ENCODE data around the gene FUZ.

Gene FUZ

GRCh38 chr19:49799271-49799797, 13.8 kb downstream of the FUZ start:
- no peak for DNase-seq (ENCODE audit: low read depth)
- no peak overlapping the region for H3K4me3 ChIP-seq (ENCODE audit: low read length)
- TF ChIP-seq CTCF (conservative IDR thresholded peaks at IDR 0.05; ENCODE audit: low read depth, low read length) = no peak

- no peak for TF ChIP-seq CTCF (conservative IDR thresholded peaks at IDR 0.05; ENCODE audit: low read depth, low read length)
- no peak for DNase-seq (ENCODE audit: low read depth)
- H3K4me3 ChIP-seq (ENCODE audit: low read length) = no peak overlapping the region
Observed at GRCh38 chr19:49798574-49798973, 14.5 kb downstream of the FUZ start.

- TF ChIP-seq CTCF (conservative IDR thresholded peaks at IDR 0.05; ENCODE audit: low read depth, low read length) = no peak
- H3K4me3 ChIP-seq (ENCODE audit: low read length) = no peak overlapping the region
- no peak for DNase-seq (ENCODE audit: low read depth)
Observed at GRCh38 chr19:49795615-49796014, 17.5 kb downstream of the FUZ start.

- no peak for DNase-seq (ENCODE audit: low read depth)
- no peak for TF ChIP-seq CTCF (conservative IDR thresholded peaks at IDR 0.05; ENCODE audit: low read depth, low read length)
- no peak overlapping the region for H3K4me3 ChIP-seq (ENCODE audit: low read length)
Observed at GRCh38 chr19:49793561-49793840, 19.6 kb downstream of the FUZ start.

GRCh38 chr19:49792829-49793560, 20.1 kb downstream of the FUZ start:
- TF ChIP-seq CTCF (conservative IDR thresholded peaks at IDR 0.05; ENCODE audit: low read depth, low read length) = no peak

GRCh38 chr19:49791776-49792445, 21.2 kb downstream of the FUZ start:
- no peak overlapping the region for H3K4me3 ChIP-seq (ENCODE audit: low read length)
- no peak for TF ChIP-seq CTCF (conservative IDR thresholded peaks at IDR 0.05; ENCODE audit: low read depth, low read length)
- DNase-seq (ENCODE audit: low read depth) = no peak

More at GRCh38 chr19:49792829-49793560, 20.1 kb downstream of the FUZ start:
- no peak for DNase-seq (ENCODE audit: low read depth)
- no peak overlapping the region for H3K4me3 ChIP-seq (ENCODE audit: low read length)

- H3K4me3 ChIP-seq (ENCODE audit: low read length) = no peak overlapping the region
Observed at GRCh38 chr19:49790866-49791265, 22.2 kb downstream of the FUZ start.

More at GRCh38 chr19:49790866-49791265, 22.2 kb downstream of the FUZ start:
- TF ChIP-seq CTCF (conservative IDR thresholded peaks at IDR 0.05; ENCODE audit: low read depth, low read length) = no peak
- DNase-seq (ENCODE audit: low read depth) = no peak

Measured in retinal pigment epithelial cell (primary cell).